DMS153 (cell line): ENCODE measurements around the gene LRIG2.
A peak's percentile ranks its signal among the peaks of the same experiment; 100 is the strongest.
"Not testable (repeated sequence)": the region's sequence is repeated elsewhere in the genome, so short reads cannot be mapped to it uniquely, and the experiment has no call there.

Source experiments
- DNase-seq: peaks from one replicate; lab custom pipeline; 2025; lab: John Stamatoyannopoulos, UW

The LRIG2 gene

GRCh38 chr1:113126207-113126606 lies 53.2 kb downstream of the LRIG2 start:
- DNase-seq = no peak

- DNase-seq = no peak
Observed at GRCh38 chr1:113128116-113128515, 55.1 kb downstream of the LRIG2 start.

- DNase-seq = no peak
Observed at GRCh38 chr1:113129529-113130185, 56.7 kb downstream of the LRIG2 start.

- DNase-seq = no peak
Observed at GRCh38 chr1:113133038-113133437, 60.0 kb downstream of the LRIG2 start.

- DNase-seq = no peak
Observed at GRCh38 chr1:113133759-113134158, 60.8 kb downstream of the LRIG2 start.

GRCh38 chr1:113135460-113135859 lies 62.5 kb downstream of the LRIG2 start:
- no peak for DNase-seq

GRCh38 chr1:113136476-113136875 lies 63.5 kb downstream of the LRIG2 start:
- no peak for DNase-seq

GRCh38 chr1:113137563-113137962 lies 64.6 kb downstream of the LRIG2 start:
- DNase-seq = no peak

- no peak for DNase-seq
Observed at GRCh38 chr1:113138778-113139177, 65.8 kb downstream of the LRIG2 start.

- no peak for DNase-seq
Observed at GRCh38 chr1:113140176-113140575, 67.2 kb downstream of the LRIG2 start.

- DNase-seq = peak; percentile 5
Observed at GRCh38 chr1:113140588-113141446, 67.8 kb downstream of the LRIG2 start.

GRCh38 chr1:113141650-113142473 lies 68.9 kb downstream of the LRIG2 start:
- DNase-seq = no peak

- DNase-seq = no peak
Observed at GRCh38 chr1:113142791-113143190, 69.8 kb downstream of the LRIG2 start.

GRCh38 chr1:113146242-113147072 lies 73.5 kb downstream of the LRIG2 start:
- no peak for DNase-seq

GRCh38 chr1:113147073-113147625 lies 74.2 kb downstream of the LRIG2 start:
- no peak for DNase-seq

GRCh38 chr1:113147826-113148225 lies 74.8 kb downstream of the LRIG2 start:
- DNase-seq = no peak

- not testable (repeated sequence) for DNase-seq
Observed at GRCh38 chr1:113150494-113150893, 77.5 kb downstream of the LRIG2 start.

- no peak for DNase-seq
Observed at GRCh38 chr1:113153116-113153803, 80.3 kb downstream of the LRIG2 start.

- no peak for DNase-seq
Observed at GRCh38 chr1:113156368-113156767, 83.4 kb downstream of the LRIG2 start.

GRCh38 chr1:113158743-113159142 lies 85.7 kb downstream of the LRIG2 start:
- DNase-seq = not testable (repeated sequence)

GRCh38 chr1:113166473-113166872 lies 93.5 kb downstream of the LRIG2 start:
- no peak for DNase-seq
